Neuronal stem cell (in vitro differentiated cells): Measurements from ENCODE around the gene CMTM3.

Source experiments
- DNase-seq: peaks from one replicate; pipeline ENCODE4 v3.0.0-alpha.2; 2013; ENCODE audit warnings: low spot score
- H2AFZ ChIP-seq: one replicate; pipeline ENCODE4 v1.6.1; 2013; ENCODE audit warnings: mild to moderate bottlenecking, low read length, inconsistent platforms
- H2AK5ac ChIP-seq: 2 replicates; pipeline ENCODE4 v1.6.1; 2013; ENCODE audit warnings: low read depth, mild to moderate bottlenecking, inconsistent platforms, low read length, moderate library complexity, mixed read lengths
- H2BK120ac ChIP-seq: 2 replicates; pipeline ENCODE4 v1.6.1; 2013; ENCODE audit warnings: low read depth, mild to moderate bottlenecking, inconsistent platforms, low read length, moderate library complexity, mixed read lengths
- H2BK12ac ChIP-seq: one replicate; pipeline ENCODE4 v1.6.1; 2013; ENCODE audit warnings: low read length, inconsistent platforms
- H2BK15ac ChIP-seq: 2 replicates; pipeline ENCODE4 v1.6.1; 2013; ENCODE audit warnings: mild to moderate bottlenecking, low read length, inconsistent platforms, mixed read lengths
- H2BK5ac ChIP-seq: one replicate; pipeline ENCODE4 v1.6.1; 2013; ENCODE audit warnings: inconsistent platforms, mild to moderate bottlenecking, low read length, moderate library complexity
- H3K14ac ChIP-seq: one replicate; pipeline ENCODE4 v1.6.1; 2013; ENCODE audit warnings: low read length, inconsistent platforms
- H3K18ac ChIP-seq: 2 replicates; pipeline ENCODE4 v1.6.1; 2013; ENCODE audit warnings: low read length, inconsistent platforms
- H3K23ac ChIP-seq: 2 replicates; pipeline ENCODE4 v1.6.1; 2013; ENCODE audit warnings: low read depth, mild to moderate bottlenecking, mixed read lengths, low read length, inconsistent platforms; ENCODE audit not compliant: poor library complexity
- H3K27ac ChIP-seq: replicated peaks from 3 replicates; pipeline ENCODE4 v1.5.1; 2013; ENCODE audit warnings: low read length, inconsistent platforms
- H3K27me3 ChIP-seq, 3 experiments: 2 replicates each; pipeline ENCODE4 v1.6.1; 2013; ENCODE audit warnings: low read length in 3 of 3, mild to moderate bottlenecking in 2 of 3, inconsistent platforms in 1 of 3, low read depth in 1 of 3, mixed read lengths in 1 of 3, moderate library complexity in 1 of 3; ENCODE audit not compliant: control insufficient read depth in 3 of 3, insufficient read depth in 3 of 3
- H3K36me3 ChIP-seq, 2 donors: replicated peaks in 1 of 2; 2 replicates each; pipeline ENCODE4 v1.6.1; 2013; ENCODE audit warnings: low read length in 2 of 2; ENCODE audit not compliant: control insufficient read depth in 2 of 2, insufficient read depth in 2 of 2
- H3K4ac ChIP-seq: 2 replicates; pipeline ENCODE4 v1.6.1; 2013; ENCODE audit warnings: inconsistent platforms, mild to moderate bottlenecking, low read length, moderate library complexity
- H3K4me1 ChIP-seq, 2 donors: 1 replicate in 1 of 2; 2 replicates in 1 of 2; pipeline ENCODE4 v1.6.1; 2013; ENCODE audit warnings: low read length in 2 of 2, low read depth in 1 of 2; ENCODE audit not compliant: control insufficient read depth in 2 of 2, insufficient read depth in 1 of 2
- H3K4me2 ChIP-seq: one replicate; pipeline ENCODE4 v1.6.1; 2013; ENCODE audit warnings: mild to moderate bottlenecking, low read length, inconsistent platforms; ENCODE audit not compliant: insufficient read depth, poor library complexity, severe bottlenecking
- H3K4me3 ChIP-seq, 2 donors: 2 replicates each; pipeline ENCODE4 v1.5.1; 2013; ENCODE audit warnings: low read length in 2 of 2, mild to moderate bottlenecking in 2 of 2, inconsistent platforms in 1 of 2, moderate library complexity in 1 of 2
- H3K79me1 ChIP-seq: one replicate; pipeline ENCODE4 v1.6.1; 2013; ENCODE audit warnings: low read depth, mild to moderate bottlenecking, inconsistent platforms, low read length, moderate library complexity
- H3K9ac ChIP-seq: one replicate; pipeline ENCODE4 v1.6.1; 2013; ENCODE audit warnings: mild to moderate bottlenecking, low read depth, low read length, inconsistent platforms; ENCODE audit not compliant: poor library complexity
- H3K9me3 ChIP-seq, 2 donors: replicated peaks in 1 of 2; 2 replicates each; pipeline versions ENCODE3 to v1.6.1; 2013; ENCODE audit warnings: low read length in 2 of 2, mild to moderate bottlenecking in 2 of 2, inconsistent platforms in 1 of 2, low read depth in 1 of 2, mixed read lengths in 1 of 2, moderate library complexity in 1 of 2; ENCODE audit not compliant: control insufficient read depth in 2 of 2, insufficient read depth in 1 of 2
- H4K8ac ChIP-seq: one replicate; pipeline ENCODE4 v1.6.1; 2013; ENCODE audit warnings: low read depth, mild to moderate bottlenecking, inconsistent platforms, low read length, moderate library complexity
- H4K91ac ChIP-seq: one replicate; pipeline ENCODE4 v1.6.1; 2013; ENCODE audit warnings: low read length, low read depth, mild to moderate bottlenecking, inconsistent platforms; ENCODE audit not compliant: poor library complexity
- WGBS, 2 donors: extraction: QIAGEN DNeasy Blood & Tissue Kit; methylation state at CpG; one replicate each; pipeline ENCODE4 v1.1.7; 2013; ENCODE audit warnings: missing lambda C conversion rate in 2 of 2, mixed read lengths in 1 of 2; ENCODE audit not compliant: insufficient read length in 2 of 2, insufficient replicate concordance in 1 of 2; ENCODE audit errors: extremely low coverage in 2 of 2; 5-methylcytosine and 5-hydroxymethylcytosine counted together

CMTM3 gene

DNA sequence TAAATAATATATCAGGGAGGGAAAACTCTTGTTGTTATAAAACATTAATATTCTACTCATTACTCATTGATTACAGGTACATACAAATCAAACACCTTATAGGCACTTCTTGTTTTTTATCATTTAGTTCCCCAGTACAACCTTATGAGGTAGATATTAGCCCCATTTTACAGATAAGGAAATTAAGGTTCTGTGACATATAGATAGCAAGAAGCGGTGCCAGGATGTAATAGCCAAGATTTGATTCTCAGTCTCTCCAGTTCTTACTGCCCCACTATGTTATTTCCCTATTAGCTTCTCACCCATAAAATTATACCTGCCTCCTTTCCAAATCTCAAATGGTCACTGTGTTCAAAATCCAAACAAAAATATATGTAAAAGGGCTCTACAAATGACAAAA is 36.9 kb downstream of the CMTM3 start:
- no peak overlapping the region for H2AFZ ChIP-seq
- H3K9ac ChIP-seq = no peak overlapping the region
- no peak overlapping the region for H2BK120ac ChIP-seq
- H4K8ac ChIP-seq = no peak overlapping the region
- peaks cover 0 to 3% of the 10 kb centered on the region in 2 donors for H3K4me1 ChIP-seq
- WGBS, 2 donors = no CpG with 5 or more reads among the region's 1 CpG
- H3K27me3 ChIP-seq = no peaks in the 10 kb centered on the region
- no peak overlapping the region for H2BK5ac ChIP-seq
- no peak overlapping the region for H2BK12ac ChIP-seq
- no peaks in the 10 kb centered on the region for H3K79me1 ChIP-seq
- no peak overlapping the region for H3K23ac ChIP-seq
- no peak overlapping the region for H2BK15ac ChIP-seq
- no peak overlapping the region for H4K91ac ChIP-seq
- H3K9me3 ChIP-seq = no peaks in the 10 kb centered on the region
- no peak overlapping the region for H3K4me3 ChIP-seq
- no peak overlapping the region for H3K4me2 ChIP-seq
- no peaks in the 10 kb centered on the region for H3K36me3 ChIP-seq
- H2AK5ac ChIP-seq = no peak overlapping the region
- H3K27ac ChIP-seq = no peak overlapping the region
- DNase-seq = no peak
- no peak overlapping the region for H3K14ac ChIP-seq
- H3K18ac ChIP-seq = no peak overlapping the region
- no peak overlapping the region for H3K4ac ChIP-seq

DNA sequence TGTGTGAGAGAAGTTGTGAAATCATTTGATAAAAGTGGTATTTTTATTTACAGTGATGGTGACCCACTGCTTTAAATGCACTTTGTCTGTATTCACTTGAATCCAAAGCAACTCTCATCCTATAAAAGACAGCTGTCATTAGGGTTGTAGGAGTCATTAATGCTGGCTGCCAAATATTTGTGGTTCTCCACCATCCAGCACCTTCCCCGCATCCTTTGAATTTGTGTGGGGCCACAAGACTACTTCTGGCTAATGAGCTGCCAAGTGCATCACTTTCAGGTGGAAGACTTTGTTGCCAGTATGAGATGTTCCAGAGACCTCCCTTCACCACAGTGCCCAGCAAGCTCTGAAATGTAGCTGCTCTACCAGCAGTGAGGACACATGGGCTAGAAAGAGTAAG is 43.4 kb downstream of the CMTM3 start:
- no peak overlapping the region for H3K4me3 ChIP-seq
- H3K14ac ChIP-seq = no peak overlapping the region
- no peak overlapping the region for H2BK15ac ChIP-seq
- no peaks in the 10 kb centered on the region for H3K27me3 ChIP-seq
- no peaks in the 10 kb centered on the region for H3K79me1 ChIP-seq
- no peak overlapping the region for H2AFZ ChIP-seq
- no peak overlapping the region for H2BK5ac ChIP-seq
- H3K4ac ChIP-seq = no peak overlapping the region
- no peak overlapping the region for H4K91ac ChIP-seq
- H2BK12ac ChIP-seq = no peak overlapping the region
- no peaks in the 10 kb centered on the region for H3K9me3 ChIP-seq
- no peak overlapping the region for H3K23ac ChIP-seq
- H4K8ac ChIP-seq = no peak overlapping the region
- no peak overlapping the region for H3K18ac ChIP-seq
- no peak overlapping the region for H3K4me2 ChIP-seq
- no peak for DNase-seq
- H3K9ac ChIP-seq = no peak overlapping the region
- no peak overlapping the region for H2AK5ac ChIP-seq
- H3K4me1 ChIP-seq = peaks cover 4 to 6% of the 10 kb centered on the region in 2 donors
- H3K27ac ChIP-seq = no peak overlapping the region
- WGBS, 2 donors = no CpG with 5 or more reads among the region's 1 CpG
- H2BK120ac ChIP-seq = no peak overlapping the region
- no peaks in the 10 kb centered on the region for H3K36me3 ChIP-seq

DNA sequence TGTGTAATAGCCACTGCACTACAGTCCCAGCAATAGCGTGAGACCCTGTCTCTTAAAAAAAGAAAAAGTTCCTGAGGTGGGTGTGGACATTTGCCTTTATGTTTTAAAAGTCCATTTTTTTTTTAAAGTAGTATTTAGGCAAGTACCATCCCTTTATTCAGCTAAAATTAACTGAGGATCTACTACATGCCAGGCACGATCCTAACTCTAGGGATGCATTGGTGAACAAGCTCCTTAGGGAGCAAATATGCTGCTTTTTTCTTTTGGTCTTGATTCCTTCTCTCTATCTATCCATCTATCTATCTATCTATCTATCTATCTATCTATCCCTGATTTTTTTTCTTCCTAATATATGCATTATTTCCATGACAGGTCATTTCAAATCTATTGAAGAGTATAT is 44.7 kb downstream of the CMTM3 start:
- Histone ChIP-seq H3K4me3 (no peak overlapping the region), H2BK15ac (no peak overlapping the region), H4K8ac (no peak overlapping the region), H4K91ac (no peak overlapping the region), H3K9me3 (no peaks in the 10 kb centered on the region), H3K14ac (no peak overlapping the region), H3K23ac (no peak overlapping the region), H3K9ac (no peak overlapping the region), H2BK120ac (no peak overlapping the region), H3K27ac (no peak overlapping the region), H3K79me1 (no peaks in the 10 kb centered on the region), H2AK5ac (no peak overlapping the region), H2AFZ (no peak overlapping the region), H3K4me2 (no peak overlapping the region), H2BK5ac (no peak overlapping the region), H3K36me3 (no peaks in the 10 kb centered on the region), H2BK12ac (no peak overlapping the region), H3K4ac (no peak overlapping the region), H3K4me1 (peaks cover 4 to 6% of the 10 kb centered on the region in 2 donors), H3K27me3 (no peaks in the 10 kb centered on the region), H3K18ac (no peak overlapping the region)
- WGBS, 2 donors = no CpG with 5 or more reads among the region's 2 CpGs
- DNase-seq = no peak

DNA sequence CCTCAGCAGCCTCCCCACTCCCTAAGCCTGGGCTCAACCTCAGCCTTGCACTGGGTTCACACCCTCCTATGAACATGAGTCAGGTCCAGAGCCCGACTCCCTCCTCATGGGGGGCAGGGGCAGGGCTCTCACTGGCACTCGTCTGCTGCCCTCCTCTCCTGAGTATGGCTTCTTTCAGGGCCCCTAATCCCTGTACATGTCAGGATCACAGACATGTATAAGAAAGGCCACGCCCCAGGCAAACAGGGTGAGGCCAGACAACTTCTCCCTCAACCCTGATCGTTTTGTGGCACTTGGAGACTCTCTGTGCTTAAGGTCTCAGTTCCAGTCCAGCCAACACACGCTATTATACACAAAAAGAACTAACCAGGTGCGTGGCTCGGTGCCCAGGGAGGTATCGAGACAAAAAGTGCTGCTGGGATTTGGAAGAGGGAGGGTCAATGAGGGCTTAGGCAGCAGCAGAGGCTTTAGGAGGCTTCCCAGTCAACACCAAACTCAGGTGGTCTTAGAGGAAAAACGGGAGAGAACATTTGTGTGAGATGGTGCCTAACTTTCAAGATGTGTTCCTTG is 45.2 kb downstream of the CMTM3 start:
- WGBS, 2 donors = no CpG with 5 or more reads among the region's 9 CpGs
- no peak overlapping the region for H2BK15ac ChIP-seq
- H3K4me2 ChIP-seq = no peak overlapping the region
- H3K23ac ChIP-seq = peak overlapping the region; percentile 90
- no peak overlapping the region for H3K18ac ChIP-seq
- no peak overlapping the region for H2AK5ac ChIP-seq
- H3K27me3 ChIP-seq = no peaks in the 10 kb centered on the region
- no peak overlapping the region for H3K4me3 ChIP-seq
- peaks cover 3 to 4% of the 10 kb centered on the region in 2 donors for H3K4me1 ChIP-seq
- H3K36me3 ChIP-seq = no peaks in the 10 kb centered on the region
- no peak overlapping the region for H2BK12ac ChIP-seq
- no peak overlapping the region for H2BK5ac ChIP-seq
- no peak for DNase-seq
- no peaks in the 10 kb centered on the region for H3K9me3 ChIP-seq
- no peak overlapping the region for H4K91ac ChIP-seq
- no peaks in the 10 kb centered on the region for H3K79me1 ChIP-seq
- H4K8ac ChIP-seq = no peak overlapping the region
- no peak overlapping the region for H3K27ac ChIP-seq
- H2AFZ ChIP-seq = no peak overlapping the region
- H2BK120ac ChIP-seq = no peak overlapping the region
- H3K9ac ChIP-seq = no peak overlapping the region
- no peak overlapping the region for H3K14ac ChIP-seq
- no peak overlapping the region for H3K4ac ChIP-seq
